DND-41 (cell line): ENCODE results near the gene FMN2.
"Not testable (repeated sequence)": the region's sequence is repeated elsewhere in the genome, so short reads cannot be mapped to it uniquely, and the experiment has no call there.

Experiments used
- ATAC-seq: fragments of 200-7000 bp; cut with Tn5 transposase; 3 replicates; pipeline ENCODE4 v1.9.1; 2021; ENCODE audit warnings: low read depth; ENCODE audit not compliant: insufficient read depth
- DNase-seq: peaks from one replicate; pipeline ENCODE4 v3.0.0-alpha.2; 2020
- H2AFZ ChIP-seq: 2 replicates; pipeline ENCODE4 v1.6.0; 2012; ENCODE audit warnings: low read depth, low read length
- H3K27ac ChIP-seq: 2 replicates; pipeline ENCODE4 v1.5.1; 2012; ENCODE audit warnings: low read length, inconsistent platforms
- H3K27me3 ChIP-seq: fragments of 200-600 bp; sonication (generic); 2 replicates; pipeline ENCODE4 v1.6.0; 2012; ENCODE audit warnings: low read length, mild to moderate bottlenecking, inconsistent platforms; ENCODE audit not compliant: insufficient read depth, poor library complexity
- H3K36me3 ChIP-seq: 2 replicates; pipeline ENCODE4 v1.5.1; 2012; ENCODE audit warnings: low read length, inconsistent platforms; ENCODE audit not compliant: insufficient read depth
- H3K4me1 ChIP-seq: 2 replicates; pipeline ENCODE4 v1.5.1; 2012; ENCODE audit warnings: mild to moderate bottlenecking, low read length; ENCODE audit not compliant: insufficient read depth
- H3K4me2 ChIP-seq: 2 replicates; pipeline ENCODE4 v1.6.0; 2012; ENCODE audit warnings: mild to moderate bottlenecking, moderate library complexity, low read length, inconsistent platforms; ENCODE audit not compliant: insufficient read depth
- H3K4me3 ChIP-seq, 2 experiments: fragments of 200-600 bp in 1 of 2; shearing (Covaris generic) in 1 of 2; 2 replicates each; pipeline ENCODE4 v1.5.1; 2012 to 2016; ENCODE audit warnings: inconsistent platforms in 2 of 2, low read length in 2 of 2, mild to moderate bottlenecking in 2 of 2, low read depth in 1 of 2, moderate library complexity in 1 of 2
- H3K79me2 ChIP-seq: 2 replicates; pipeline ENCODE4 v1.6.0; 2012; ENCODE audit warnings: low read length, inconsistent platforms; ENCODE audit not compliant: insufficient read depth
- H3K9ac ChIP-seq: 2 replicates; pipeline ENCODE4 v1.6.0; 2012; ENCODE audit warnings: low read depth, mild to moderate bottlenecking, inconsistent platforms, low read length, moderate library complexity
- H3K9me3 ChIP-seq: 2 replicates; pipeline ENCODE4 v1.5.1; 2012; ENCODE audit warnings: low read length, moderate library complexity, mild to moderate bottlenecking, inconsistent platforms; ENCODE audit not compliant: insufficient read depth, severe bottlenecking
- H4K20me1 ChIP-seq: 2 replicates; pipeline ENCODE4 v1.6.0; 2012; ENCODE audit warnings: low read length; ENCODE audit not compliant: insufficient read depth
- CTCF ChIP-seq: IDR thresholded peaks from 2 replicates; pipeline ENCODE4 v1.5.1; 2012; ENCODE audit warnings: borderline replicate concordance, low read length, moderate library complexity, mild to moderate bottlenecking; ENCODE audit not compliant: poor library complexity, severe bottlenecking; ENCODE audit errors: extremely low read depth
- EZH2 ChIP-seq: IDR thresholded peaks from 3 replicates; pipeline ENCODE4 v1.6.1; 2012; ENCODE audit warnings: borderline replicate concordance, low read depth, mild to moderate bottlenecking, moderate library complexity, low read length, inconsistent platforms; ENCODE audit not compliant: severe bottlenecking

Gene FMN2

GRCh38 chr1:240258910-240259309 is 167.2 kb downstream of the FMN2 start:
- H2AFZ ChIP-seq, result no peak overlapping the region
- ATAC-seq (no peak), DNase-seq (no peak)
- no peaks in the 10 kb centered on the region for H3K79me2 ChIP-seq
- H3K27ac ChIP-seq, result no peak overlapping the region
- no peaks in the 10 kb centered on the region for H3K36me3 ChIP-seq
- no peaks in the 10 kb centered on the region for H3K4me1 ChIP-seq
- H4K20me1 ChIP-seq, result no peaks in the 10 kb centered on the region
- H3K9me3 ChIP-seq, result no peaks in the 10 kb centered on the region
- TF ChIP-seq EZH2, result no peak
- TF ChIP-seq CTCF, result no peak
- no peak overlapping the region for H3K4me2 ChIP-seq
- no peak overlapping the region for H3K9ac ChIP-seq
- no peaks in the 10 kb centered on the region for H3K27me3 ChIP-seq
- H3K4me3 ChIP-seq, result no peak overlapping the region

GRCh38 chr1:240264494-240264893 is 172.8 kb downstream of the FMN2 start:
- H3K27me3 ChIP-seq, H3K4me2 ChIP-seq, ATAC-seq, H3K27ac ChIP-seq, H3K9me3 ChIP-seq, H3K79me2 ChIP-seq, H2AFZ ChIP-seq, DNase-seq, H3K9ac ChIP-seq, H3K36me3 ChIP-seq, H4K20me1 ChIP-seq, H3K4me1 ChIP-seq, H3K4me3 ChIP-seq: not testable (repeated sequence)

GRCh38 chr1:240271081-240271480 is 179.4 kb downstream of the FMN2 start:
- H3K4me1 ChIP-seq, result no peaks in the 10 kb centered on the region
- TF ChIP-seq CTCF, result no peak
- TF ChIP-seq EZH2, result no peak
- H3K27me3 ChIP-seq, result no peaks in the 10 kb centered on the region
- no peaks in the 10 kb centered on the region for H3K79me2 ChIP-seq
- H3K9me3 ChIP-seq, result no peaks in the 10 kb centered on the region
- ATAC-seq, result no peak
- H3K36me3 ChIP-seq, result no peaks in the 10 kb centered on the region
- H3K9ac ChIP-seq, result no peak overlapping the region
- H3K4me3 ChIP-seq, result no peak overlapping the region
- no peak for DNase-seq
- no peak overlapping the region for H3K4me2 ChIP-seq
- no peaks in the 10 kb centered on the region for H4K20me1 ChIP-seq
- H3K27ac ChIP-seq, result no peak overlapping the region
- no peak overlapping the region for H2AFZ ChIP-seq

- H3K4me2 ChIP-seq, result no peak overlapping the region
- no peak overlapping the region for H3K9ac ChIP-seq
- no peaks in the 10 kb centered on the region for H4K20me1 ChIP-seq
- H3K4me1 ChIP-seq, result no peaks in the 10 kb centered on the region
- H3K4me3 ChIP-seq, result no peak overlapping the region
- no peaks in the 10 kb centered on the region for H3K27me3 ChIP-seq
- H3K27ac ChIP-seq, result no peak overlapping the region
- no peaks in the 10 kb centered on the region for H3K79me2 ChIP-seq
- no peak for TF ChIP-seq EZH2
- TF ChIP-seq CTCF, result no peak
- DNase-seq, result no peak
- H2AFZ ChIP-seq, result no peak overlapping the region
- H3K36me3 ChIP-seq, result no peaks in the 10 kb centered on the region
- H3K9me3 ChIP-seq, result no peaks in the 10 kb centered on the region
- ATAC-seq, result no peak
Measured at GRCh38 chr1:240274569-240274968, 182.9 kb downstream of the FMN2 start.

GRCh38 chr1:240275219-240275618 is 183.5 kb downstream of the FMN2 start:
- not testable (repeated sequence) for H3K36me3 ChIP-seq, H3K9ac ChIP-seq, H3K9me3 ChIP-seq, ATAC-seq, H3K27me3 ChIP-seq, H3K79me2 ChIP-seq, H3K4me2 ChIP-seq, H4K20me1 ChIP-seq, H3K4me1 ChIP-seq, DNase-seq, H3K27ac ChIP-seq, H3K4me3 ChIP-seq, H2AFZ ChIP-seq
